GM21515 (cell line): ENCODE data around the gene MOB3B.
"Not testable (repeated sequence)": the region's sequence is repeated elsewhere in the genome, so short reads cannot be mapped to it uniquely, and the experiment has no call there.

Experiments used
- ATAC-seq: cut with Tn5 transposase; IDR thresholded peaks from one replicate; pipeline ENCODE4 v1.9.1; 2021; ENCODE audit not compliant: unreplicated experiment

The MOB3B gene

GRCh38 chr9:27426511-27427271 is 102.9 kb downstream of the MOB3B start:
- ATAC-seq = no peak

GRCh38 chr9:27425827-27426510 is 103.6 kb downstream of the MOB3B start:
- ATAC-seq = no peak

GRCh38 chr9:27423915-27424710 is 105.5 kb downstream of the MOB3B start:
- no peak for ATAC-seq

- no peak for ATAC-seq
These were observed 107.3 kb downstream of the MOB3B start for GRCh38 chr9:27422279-27422834.

GRCh38 chr9:27421577-27421976 is 108.0 kb downstream of the MOB3B start:
- ATAC-seq = no peak

GRCh38 chr9:27419558-27419957 is 110.1 kb downstream of the MOB3B start:
- not testable (repeated sequence) for ATAC-seq

- ATAC-seq = no peak
These were observed 115.3 kb downstream of the MOB3B start for GRCh38 chr9:27414220-27414761.

- ATAC-seq = no peak
These were observed 115.9 kb downstream of the MOB3B start for GRCh38 chr9:27413511-27414219.

- ATAC-seq = no peak
These were observed 116.7 kb downstream of the MOB3B start for GRCh38 chr9:27412963-27413362.

- ATAC-seq = no peak
These were observed 117.5 kb downstream of the MOB3B start for GRCh38 chr9:27412081-27412480.

- ATAC-seq = no peak
These were observed 121.1 kb downstream of the MOB3B start for GRCh38 chr9:27408482-27408881.

GRCh38 chr9:27408001-27408400 is 121.6 kb downstream of the MOB3B start:
- no peak for ATAC-seq

GRCh38 chr9:27407491-27407890 is 122.1 kb downstream of the MOB3B start:
- ATAC-seq = no peak

- ATAC-seq = no peak
These were observed 125.0 kb downstream of the MOB3B start for GRCh38 chr9:27404661-27405060.

GRCh38 chr9:27402626-27403025 is 127.0 kb downstream of the MOB3B start:
- no peak for ATAC-seq

GRCh38 chr9:27400334-27400880 is 129.2 kb downstream of the MOB3B start:
- no peak for ATAC-seq

- no peak for ATAC-seq
These were observed 130.5 kb downstream of the MOB3B start for GRCh38 chr9:27398982-27399653.

GRCh38 chr9:27396495-27396894 is 133.1 kb downstream of the MOB3B start:
- ATAC-seq = no peak

GRCh38 chr9:27395484-27395921 is 134.1 kb downstream of the MOB3B start:
- no peak for ATAC-seq

GRCh38 chr9:27394826-27395201 is 134.8 kb downstream of the MOB3B start:
- no peak for ATAC-seq
